CD4-positive, alpha-beta memory T cell (primary cell): ENCODE data around the gene KCNIP1. TPM values are rescaled to one million over a fixed set of nuclear protein-coding genes. Genes with fewer than 3 reads are reported as not detected.

Experiments used
- CTCF ChIA-PET: fragments of 350-600 bp; sonication (Branson Sonifier 250); formaldehyde crosslinking; loops from one replicate; lab custom pipeline; 2021; ENCODE audit warnings: inconsistent platforms; ENCODE audit not compliant: partially characterized antibody; lab: Charles Lee
- POLR2A ChIA-PET: fragments of 350-600 bp; sonication (Branson Sonifier 250); formaldehyde crosslinking; loops from one replicate; lab custom pipeline; 2021; ENCODE audit not compliant: partially characterized antibody; lab: Charles Lee
- DNase-seq, 5 donors: peaks; one replicate each; pipeline versions ENCODE4 v3.0.0 to v3.0.0-alpha.2; 2020 to 2022; ENCODE audit warnings: mixed read lengths in 1 of 5
- H3K27ac ChIP-seq: one replicate; pipeline ENCODE4 v1.7.0; 2013; ENCODE audit warnings: low read depth, low read length
- H3K27me3 ChIP-seq: 2 replicates; pipeline ENCODE4 v1.7.0; 2013; ENCODE audit warnings: mild to moderate bottlenecking, low read length, moderate library complexity; ENCODE audit not compliant: insufficient read depth
- H3K36me3 ChIP-seq: 2 replicates; pipeline ENCODE4 v1.7.0; 2013; ENCODE audit warnings: mild to moderate bottlenecking, low read length, moderate library complexity; ENCODE audit not compliant: insufficient read depth
- H3K4me1 ChIP-seq: 2 replicates; pipeline ENCODE4 v1.7.0; 2013; ENCODE audit warnings: mild to moderate bottlenecking, low read length, moderate library complexity; ENCODE audit not compliant: insufficient read depth
- H3K4me3 ChIP-seq, 2 donors: one replicate each; pipeline ENCODE4 v1.7.0; 2013; ENCODE audit warnings: low read length in 2 of 2, mild to moderate bottlenecking in 1 of 2
- H3K9me3 ChIP-seq, 2 donors: one replicate each; pipeline ENCODE4 v1.7.0; 2013; ENCODE audit warnings: low read length in 2 of 2, control low read depth in 1 of 2; ENCODE audit not compliant: control insufficient read depth in 1 of 2
- H3K27ac Mint-ChIP-seq, 7 donors: one replicate each; pipeline ENCODE4 v1.8.0; 2020 to 2021; ENCODE audit warnings: mixed read lengths in 7 of 7, mild to moderate bottlenecking in 6 of 7, inconsistent platforms in 3 of 7, moderate library complexity in 3 of 7
- H3K27me3 Mint-ChIP-seq, 2 donors: one replicate each; pipeline ENCODE4 v1.8.0; 2020 to 2021; ENCODE audit warnings: mixed read lengths in 2 of 2
- H3K36me3 Mint-ChIP-seq, 2 donors: one replicate each; pipeline ENCODE4 v1.8.0; 2020 to 2021; ENCODE audit warnings: mixed read lengths in 2 of 2, inconsistent platforms in 1 of 2, mild to moderate bottlenecking in 1 of 2
- H3K4me1 Mint-ChIP-seq, 4 donors: one replicate each; pipeline ENCODE4 v1.8.0; 2020 to 2021; ENCODE audit warnings: mixed read lengths in 4 of 4, mild to moderate bottlenecking in 1 of 4
- H3K4me3 Mint-ChIP-seq, 8 donors: one replicate each; pipeline ENCODE4 v1.8.0; 2020 to 2021; ENCODE audit warnings: mixed read lengths in 8 of 8, mild to moderate bottlenecking in 7 of 8, moderate library complexity in 6 of 8, inconsistent platforms in 3 of 8
- H3K9me3 Mint-ChIP-seq, 8 donors: one replicate each; pipeline ENCODE4 v1.8.0; 2020 to 2021; ENCODE audit warnings: mixed read lengths in 8 of 8, mild to moderate bottlenecking in 5 of 8, inconsistent platforms in 3 of 8, moderate library complexity in 1 of 8
- intact Hi-C: fragments of 100-400 bp; cut with micrococcal nuclease; formaldehyde crosslinking; loops from one replicate; pipeline ENCODE4 v1.15.1; 2023
- polyA plus RNA-seq, 2 donors: library from polyadenylated mRNA; unstranded; fragments of 300-500 nt; fragmentation: Illumina TruSeq; gene quantifications; one replicate each; pipeline ENCODE4 v1.2.3, GENCODE V29; 2021
- total RNA-seq, 2 experiments: library from RNA; stranded (reverse); gene quantifications; one replicate each; pipeline ENCODE4 v1.2.3, GENCODE V29; 2021

Gene KCNIP1
- total and polyA plus RNA-seq, 4 experiments from 2014 or later, result not detected

DNA sequence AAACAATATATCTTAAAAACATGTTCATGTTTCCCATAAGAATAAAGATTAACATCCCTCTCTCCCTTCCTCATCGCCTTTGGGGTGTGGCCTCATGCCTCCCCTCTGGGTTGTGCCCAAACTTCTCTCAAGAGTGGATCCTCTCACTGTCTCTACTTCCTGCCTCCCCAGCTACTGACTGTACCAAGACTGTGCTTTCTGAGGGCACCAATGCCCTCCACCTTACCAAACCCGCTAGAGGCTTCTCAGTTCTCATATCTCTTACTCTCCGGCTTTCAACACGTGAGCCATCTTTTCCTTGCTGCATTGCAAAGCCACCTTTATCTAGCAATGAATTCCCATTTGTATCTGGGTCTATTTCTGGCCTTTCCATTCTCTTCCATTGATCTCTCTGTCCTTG is 34.4 kb upstream of the KCNIP1 start:
- POLR2A ChIA-PET, result no interaction called here
- Histone ChIP-seq H3K9me3 (no peaks in the 10 kb centered on the region), H3K36me3 (no peaks in the 10 kb centered on the region), H3K4me1 (no peaks in the 10 kb centered on the region), H3K27ac (no peak overlapping the region), H3K27me3 (no peaks in the 10 kb centered on the region), H3K4me3 (no peak overlapping the region)
- intact Hi-C loops, result no loop called here
- H3K36me3 Mint-ChIP-seq, result no peaks in the 10 kb centered on the region
- CTCF ChIA-PET, result no interaction called here
- H3K4me3 Mint-ChIP-seq, result no peak overlapping the region
- DNase-seq, result no peak
- peaks cover 0 to 11% of the 10 kb centered on the region in 2 donors for H3K27me3 Mint-ChIP-seq
- H3K9me3 Mint-ChIP-seq, result no peaks in the 10 kb centered on the region
- H3K27ac Mint-ChIP-seq, result no peak overlapping the region
- H3K4me1 Mint-ChIP-seq, result no peaks in the 10 kb centered on the region

DNA sequence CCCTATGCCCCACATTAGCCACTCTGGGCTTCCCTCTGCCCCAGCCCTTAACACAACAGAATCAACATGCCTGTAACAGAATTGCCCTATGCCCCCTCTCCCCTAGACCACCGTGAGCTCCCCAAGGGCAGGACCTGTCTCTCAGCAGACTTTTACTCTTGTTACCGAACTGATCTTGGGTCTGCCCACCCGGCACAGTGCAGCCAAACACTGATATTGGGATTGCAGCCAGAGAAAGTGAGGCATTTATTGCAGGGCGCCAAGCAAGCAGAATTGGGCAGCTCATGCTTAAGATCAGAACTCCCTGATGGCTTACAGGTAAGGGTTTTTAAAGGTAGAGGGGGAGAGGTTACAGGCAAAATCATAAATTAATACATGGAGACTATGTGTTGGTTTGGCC is 33.5 kb upstream of the KCNIP1 start:
- H3K4me1 Mint-ChIP-seq, result no peaks in the 10 kb centered on the region

DNA sequence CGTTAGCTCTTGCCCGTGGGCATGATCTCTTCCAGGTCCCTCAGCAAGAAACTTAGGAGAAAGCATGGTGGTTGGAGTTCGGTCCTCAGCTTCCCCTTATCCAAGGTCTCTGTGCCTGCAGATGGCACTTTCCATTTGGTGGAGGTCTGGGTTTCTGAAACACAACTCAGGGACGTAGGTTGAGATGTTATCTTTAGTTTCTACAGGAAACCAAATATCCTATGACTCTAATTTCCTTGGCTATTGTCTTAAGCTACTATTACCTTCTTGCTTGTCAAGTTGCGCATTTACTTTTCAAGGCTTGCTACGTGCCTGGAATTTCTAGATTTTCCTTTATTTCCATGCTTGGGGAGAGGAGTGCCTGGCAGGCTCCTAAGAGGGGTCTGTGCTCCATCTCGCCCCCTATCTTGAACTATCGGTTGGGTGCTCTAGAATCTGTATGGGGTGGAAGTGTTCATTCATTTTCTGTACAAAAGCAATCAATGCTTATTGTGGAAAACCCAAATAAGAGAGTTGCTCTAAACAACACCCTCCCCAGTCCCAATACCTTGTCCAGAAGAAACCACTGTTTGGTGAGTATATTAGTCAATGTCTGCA is 32.9 kb upstream of the KCNIP1 start:
- intact Hi-C loops, result no loop called here
- Mint-ChIP-seq H3K4me1 (no peaks in the 10 kb centered on the region), H3K9me3 (peaks cover 0 to 2% (median 0%) of the 10 kb centered on the region in 8 donors), H3K27ac (no peak overlapping the region), H3K4me3 (no peak overlapping the region), H3K36me3 (no peaks in the 10 kb centered on the region), H3K27me3 (peaks cover 0 to 15% of the 10 kb centered on the region in 2 donors)
- H3K9me3 ChIP-seq, result no peaks in the 10 kb centered on the region
- ChIA-PET CTCF (no interaction called here), POLR2A (no interaction called here)
- no peak overlapping the region for H3K27ac ChIP-seq
- no peaks in the 10 kb centered on the region for H3K27me3 ChIP-seq
- DNase-seq, result no peak
- no peaks in the 10 kb centered on the region for H3K36me3 ChIP-seq
- H3K4me3 ChIP-seq, result no peak overlapping the region
- H3K4me1 ChIP-seq, result no peaks in the 10 kb centered on the region

More for the DNA sequence above, 33.5 kb upstream of the KCNIP1 start:
- H3K36me3 ChIP-seq, result no peaks in the 10 kb centered on the region
- H3K36me3 Mint-ChIP-seq, result no peaks in the 10 kb centered on the region
- ChIA-PET CTCF (no interaction called here), POLR2A (no interaction called here)
- H3K27ac Mint-ChIP-seq, result no peak overlapping the region
- peaks cover 0 to 2% (median 0%) of the 10 kb centered on the region in 8 donors for H3K9me3 Mint-ChIP-seq
- no peaks in the 10 kb centered on the region for H3K27me3 ChIP-seq
- H3K4me3 ChIP-seq, result no peak overlapping the region
- H3K4me1 ChIP-seq, result no peaks in the 10 kb centered on the region
- no peaks in the 10 kb centered on the region for H3K9me3 ChIP-seq
- H3K27ac ChIP-seq, result no peak overlapping the region
- no peak for DNase-seq
- no peak overlapping the region for H3K4me3 Mint-ChIP-seq
- H3K27me3 Mint-ChIP-seq, result peaks cover 0 to 11% of the 10 kb centered on the region in 2 donors
- intact Hi-C loops, result no loop called here

DNA sequence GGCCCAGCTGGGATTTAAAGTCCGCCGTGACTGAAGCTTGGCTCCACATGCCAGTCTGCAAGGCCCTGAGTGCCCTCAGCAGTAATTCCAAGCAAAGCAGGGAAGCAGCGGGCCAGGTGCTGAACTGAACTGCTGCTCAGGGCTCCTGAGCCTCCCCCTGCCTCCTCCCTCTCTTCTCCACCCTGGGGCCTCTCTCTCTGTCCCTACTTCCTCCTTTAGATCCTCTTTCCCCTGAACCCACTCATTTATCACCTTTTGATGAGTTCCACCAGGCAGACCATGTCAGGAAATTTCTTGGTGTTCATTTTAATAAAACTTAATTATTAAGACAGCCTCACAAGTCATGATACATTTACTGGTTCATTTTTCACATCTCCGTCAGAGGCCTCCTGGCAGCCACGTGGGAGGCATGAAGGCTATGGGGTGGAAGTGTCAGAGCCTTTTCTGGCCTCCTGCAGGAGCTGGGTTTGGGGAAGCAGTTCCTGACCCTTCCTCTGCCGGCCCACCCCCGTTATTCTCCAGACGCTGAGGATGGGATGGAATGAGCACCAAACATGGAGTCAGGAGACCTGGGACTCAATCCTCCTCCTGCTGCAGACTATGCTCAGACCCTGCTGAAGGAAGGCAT is 32.2 kb upstream of the KCNIP1 start:
- Mint-ChIP-seq H3K4me1 (no peaks in the 10 kb centered on the region), H3K27me3 (peaks cover 0 to 17% of the 10 kb centered on the region in 2 donors), H3K36me3 (no peaks in the 10 kb centered on the region), H3K27ac (no peak overlapping the region), H3K4me3 (no peak overlapping the region), H3K9me3 (peaks cover 0 to 2% (median 0%) of the 10 kb centered on the region in 8 donors)
- no peaks in the 10 kb centered on the region for H3K9me3 ChIP-seq
- H3K4me1 ChIP-seq, result no peaks in the 10 kb centered on the region
- POLR2A ChIA-PET, result no interaction called here
- intact Hi-C loops, result no loop called here
- H3K4me3 ChIP-seq, result no peak overlapping the region
- DNase-seq, result no peak
- H3K27me3 ChIP-seq, result no peaks in the 10 kb centered on the region
- CTCF ChIA-PET, result no interaction called here
- no peak overlapping the region for H3K27ac ChIP-seq
- no peaks in the 10 kb centered on the region for H3K36me3 ChIP-seq

DNA sequence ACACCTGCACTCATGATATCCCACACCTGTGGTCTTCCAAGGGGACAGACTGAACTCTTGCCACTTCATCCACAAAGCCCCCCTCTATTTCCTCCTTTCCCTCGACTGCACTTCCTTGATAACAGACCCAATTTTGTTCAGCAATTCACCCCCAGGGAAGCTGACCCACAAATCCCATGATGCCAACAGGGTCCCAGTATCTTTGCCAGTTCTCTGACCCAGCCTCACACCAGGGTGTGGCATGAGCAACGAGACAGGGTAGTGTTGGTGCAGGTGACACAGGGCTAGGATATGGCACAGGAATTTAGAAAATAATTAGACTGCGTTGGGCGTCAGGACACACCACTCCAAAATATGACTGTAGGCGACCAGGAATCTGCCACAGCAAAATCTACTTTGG is 30.2 kb upstream of the KCNIP1 start:
- POLR2A ChIA-PET, result no interaction called here
- Mint-ChIP-seq H3K9me3 (peaks cover 0 to 2% (median 0%) of the 10 kb centered on the region in 8 donors), H3K4me1 (no peaks in the 10 kb centered on the region), H3K4me3 (no peak overlapping the region), H3K36me3 (no peaks in the 10 kb centered on the region), H3K27ac (no peak overlapping the region), H3K27me3 (peaks cover 0 to 22% of the 10 kb centered on the region in 2 donors)
- Histone ChIP-seq H3K27me3 (no peaks in the 10 kb centered on the region), H3K4me1 (no peaks in the 10 kb centered on the region), H3K36me3 (no peaks in the 10 kb centered on the region), H3K9me3 (no peaks in the 10 kb centered on the region), H3K4me3 (no peak overlapping the region), H3K27ac (no peak overlapping the region)
- CTCF ChIA-PET, result no interaction called here
- intact Hi-C loops, result no loop called here
- DNase-seq, result no peak

DNA sequence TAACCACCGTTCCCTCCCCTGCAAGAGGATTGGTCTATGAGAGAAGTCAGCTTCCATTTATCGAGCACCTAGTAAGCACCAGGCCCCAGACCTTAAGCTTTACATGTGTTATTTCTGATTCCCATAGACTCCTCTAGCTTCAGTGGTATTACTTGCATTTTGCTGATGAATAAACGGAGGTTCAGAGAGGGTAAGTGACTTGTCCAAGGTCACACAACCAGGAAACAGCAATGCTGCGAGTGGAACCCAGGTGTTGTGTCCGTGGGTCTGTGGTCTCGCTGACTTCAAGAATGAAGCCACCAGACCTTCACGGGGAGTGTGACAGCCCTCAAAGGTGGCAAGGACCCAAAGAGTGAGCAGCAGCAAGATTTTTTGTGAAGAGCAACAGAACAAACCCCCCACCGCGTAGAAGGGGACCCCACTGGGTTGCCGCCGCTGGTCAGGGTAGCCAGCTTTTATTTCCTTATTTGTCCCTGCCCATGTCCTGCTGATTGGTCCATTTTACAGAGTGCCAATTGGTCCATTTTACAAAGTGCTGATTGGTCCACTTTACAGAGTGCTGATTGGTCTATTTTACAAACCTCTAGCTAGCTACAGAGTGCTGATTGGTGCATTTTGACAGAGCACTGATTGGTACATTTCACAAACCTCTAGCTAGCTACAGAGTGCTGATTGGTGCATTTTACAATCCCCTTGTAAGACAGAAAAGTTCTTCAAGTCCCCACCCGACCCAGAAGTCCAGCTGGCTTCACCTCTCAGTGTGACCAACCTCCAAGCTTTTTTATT is 29.1 kb upstream of the KCNIP1 start:
- Mint-ChIP-seq H3K27ac (no peak overlapping the region), H3K4me1 (no peaks in the 10 kb centered on the region), H3K4me3 (no peak overlapping the region), H3K36me3 (no peaks in the 10 kb centered on the region), H3K9me3 (peaks cover 0 to 2% (median 0%) of the 10 kb centered on the region in 8 donors), H3K27me3 (peaks cover 0 to 19% of the 10 kb centered on the region in 2 donors)
- Histone ChIP-seq H3K9me3 (no peaks in the 10 kb centered on the region), H3K4me3 (no peak overlapping the region), H3K4me1 (no peaks in the 10 kb centered on the region), H3K27ac (no peak overlapping the region), H3K27me3 (no peaks in the 10 kb centered on the region), H3K36me3 (no peaks in the 10 kb centered on the region)
- DNase-seq, result no peak
- intact Hi-C loops, result no loop called here
- ChIA-PET CTCF (no interaction called here), POLR2A (no interaction called here)

DNA sequence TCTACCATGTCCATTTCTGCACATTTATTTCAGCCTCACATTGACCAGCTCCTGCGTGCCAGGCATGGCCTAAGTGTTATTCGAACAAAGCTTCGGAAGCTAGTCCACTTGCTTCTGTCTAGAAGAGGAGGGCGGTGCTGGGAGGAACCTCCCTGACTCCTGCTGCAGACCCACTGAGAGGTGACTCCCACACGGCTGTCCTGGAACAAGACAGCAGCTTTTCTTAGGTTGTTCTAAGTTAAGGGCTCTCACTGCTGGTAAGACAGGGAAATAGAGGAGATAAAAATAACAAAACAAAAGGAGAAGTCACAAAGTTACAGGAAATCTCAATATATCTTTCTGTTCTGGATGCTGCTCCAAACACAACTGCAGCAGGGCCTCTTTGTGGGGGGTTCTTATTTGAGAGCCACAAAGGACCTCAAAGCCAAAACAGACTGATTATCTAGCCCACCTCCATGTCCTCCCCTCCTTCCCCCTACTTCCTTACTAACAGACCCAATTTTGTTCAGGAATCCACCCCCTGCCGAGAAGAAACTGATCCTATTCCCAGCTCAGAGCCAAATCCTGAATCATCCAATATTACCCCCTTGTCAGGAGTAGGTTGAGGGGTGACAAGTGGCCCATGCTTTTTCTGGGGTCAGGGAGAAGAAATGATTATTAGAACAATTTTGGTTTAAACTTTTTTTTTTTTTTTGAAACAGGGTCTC is 28.4 kb upstream of the KCNIP1 start:
- DNase-seq, result no peak
- Histone ChIP-seq H3K27ac (no peak overlapping the region), H3K4me1 (no peaks in the 10 kb centered on the region), H3K9me3 (no peaks in the 10 kb centered on the region), H3K4me3 (no peak overlapping the region), H3K27me3 (no peaks in the 10 kb centered on the region), H3K36me3 (no peaks in the 10 kb centered on the region)
- H3K36me3 Mint-ChIP-seq, result no peaks in the 10 kb centered on the region
- CTCF ChIA-PET, result no interaction called here
- H3K4me3 Mint-ChIP-seq, result no peak overlapping the region
- peaks cover under 1 to 19% of the 10 kb centered on the region in 2 donors for H3K27me3 Mint-ChIP-seq
- H3K27ac Mint-ChIP-seq, result no peak overlapping the region
- POLR2A ChIA-PET, result no interaction called here
- H3K9me3 Mint-ChIP-seq, result peaks cover 0 to 2% (median 0%) of the 10 kb centered on the region in 8 donors
- no peaks in the 10 kb centered on the region for H3K4me1 Mint-ChIP-seq
- intact Hi-C loops, result no loop called here
